ENCODE measurements around the gene GTF3C1. TPM values are rescaled to one million over a fixed set of nuclear protein-coding genes. Genes with fewer than 3 reads are reported as not detected.

GTF3C1 gene
- total and polyA plus RNA-seq, 2 of the 8 experiments (the other 6 are each of a cell fraction or from before 2014, with no cell fraction given): 89.3 to 126 TPM

- Histone ChIP-seq H3K23ac (ENCODE audit: insufficient read length) (no peak overlapping the region), H3K56ac (replicated peaks; ENCODE audit: insufficient read length, low read depth, low read length) (no peak overlapping the region), H2BK15ac (ENCODE audit: low read length) (no peak overlapping the region), H3K23me2 (ENCODE audit: low read depth, low read length) (peaks cover 4% of the 10 kb centered on the region; the same call in 1 of the 2 replicates), H4K8ac (ENCODE audit: extremely low read depth, insufficient read depth, low read length) (no peak overlapping the region; the same call in 1 of the 2 replicates), H3K9me3 (ENCODE audit: insufficient read depth in 2 of 2, low read depth in 1 of 2, low read length in 1 of 2) (no peaks in the 10 kb centered on the region), H4K5ac (ENCODE audit: insufficient read length, low read depth, low read length) (no peak overlapping the region), H3K36me3 (ENCODE audit: control insufficient read depth in 2 of 4, insufficient read depth in 4 of 4, low read length in 3 of 4) (peaks cover 22 to 50% (median 39%) of the 10 kb centered on the region in 4 experiments; a peak in 7 of 8 replicates), H3K18ac (ENCODE audit: extremely low read depth, low read length) (no peak overlapping the region), H2BK12ac (ENCODE audit: low read depth, low read length) (no peak overlapping the region), H3K4me1 (replicated peaks in 1 of 4; ENCODE audit: control insufficient read depth in 3 of 4, insufficient read depth in 4 of 4, low read length in 3 of 4) (no peaks in the 10 kb centered on the region; a peak in 1 of 7 replicates), H2AK5ac (ENCODE audit: low read depth, low read length) (no peak overlapping the region), H3K27ac (ENCODE audit: low read depth, low read length) (no peak overlapping the region), H4K91ac (replicated peaks; ENCODE audit: insufficient read length, low read length) (no peak overlapping the region), H3K14ac (ENCODE audit: insufficient read length) (no peak overlapping the region), H3K9ac (replicated peaks in 1 of 4; ENCODE audit: extremely low read depth in 1 of 4, low read depth in 3 of 4, low read length in 3 of 4) (no peak overlapping the region), H3K79me1 (ENCODE audit: low read depth, low read length) (no peaks in the 10 kb centered on the region), H3K4ac (replicated peaks; ENCODE audit: insufficient read length, low read depth, low read length) (no peak overlapping the region), H3K27me3 (replicated peaks in 1 of 4; ENCODE audit: control insufficient read depth in 3 of 4, extremely low read depth in 1 of 4, insufficient read depth in 3 of 4, low read length in 3 of 4) (no peaks in the 10 kb centered on the region), H4K20me1 (replicated peaks in 1 of 2; ENCODE audit: control insufficient read depth in 1 of 2, insufficient read depth in 2 of 2, low read length in 2 of 2) (peaks cover 2 to 14% of the 10 kb centered on the region in 2 experiments), H2BK120ac (replicated peaks; ENCODE audit: low read depth, low read length) (no peak overlapping the region), H2BK20ac (ENCODE audit: low read length) (no peak overlapping the region), H2AFZ (ENCODE audit: low read length) (no peak overlapping the region), H3K79me2 (ENCODE audit: control insufficient read depth in 1 of 2, insufficient read depth in 2 of 2, low read length in 2 of 2) (no peaks in the 10 kb centered on the region), H3K4me3 (ENCODE audit: extremely low read depth in 1 of 4, insufficient read depth in 2 of 4, low read depth in 3 of 4, low read length in 4 of 4) (no peak overlapping the region), H3K4me2 (ENCODE audit: insufficient read depth in 1 of 2, low read depth in 2 of 2, low read length in 2 of 2) (no peak overlapping the region), H2BK5ac (ENCODE audit: low read depth, low read length) (no peak overlapping the region)
- no peak for TF ChIP-seq RAD21 (IDR thresholded peaks at IDR 0.05 in 1 of 2, conservative IDR thresholded peaks at IDR 0.05 in 1 of 2; ENCODE audit: low read depth in 2 of 2, low read length in 2 of 2)
- WGBS, 2 experiments (ENCODE audit: extremely low coverage in 1 of 2, insufficient coverage in 1 of 2, insufficient read length in 1 of 2, insufficient replicate concordance in 2 of 2, low coverage in 1 of 2, low lambda C conversion rate in 2 of 2, missing lambda C conversion rate in 1 of 2): 90% methylated on average over 16 of the region's 16 CpGs; no CpG with 5 or more reads in 1 of the 2 experiments
- ChIA-PET POLR2A (ENCODE audit: partially characterized antibody) (interaction anchor here (1.3 kb wide), 1 partner anchor 12 kb away, joined by 4 read pairs; no protein-coding TSS in a partner anchor), CTCF (ENCODE audit: partially characterized antibody) (interaction anchor here (0.9 to 1.4 kb wide), 5 partner anchors 9 to 282 kb away, joined by 3 to 4 read pairs (median 3); no protein-coding TSS in a partner anchor)
- FAIRE-seq (no peak), DNase-seq (ENCODE audit: low read depth in 1 of 2, low spot score in 2 of 2) (no peak)
Observed at GRCh38 chr16:27461483-27462171, 88.1 kb downstream of the GTF3C1 start.
